ENCODE data around the gene PARD3B. TPM values are rescaled to one million over a fixed set of nuclear protein-coding genes. Genes with fewer than 3 reads are reported as not detected.

The PARD3B gene
- total RNA-seq, 1 experiment from 2014 or later, result 10.1 TPM

DNA sequence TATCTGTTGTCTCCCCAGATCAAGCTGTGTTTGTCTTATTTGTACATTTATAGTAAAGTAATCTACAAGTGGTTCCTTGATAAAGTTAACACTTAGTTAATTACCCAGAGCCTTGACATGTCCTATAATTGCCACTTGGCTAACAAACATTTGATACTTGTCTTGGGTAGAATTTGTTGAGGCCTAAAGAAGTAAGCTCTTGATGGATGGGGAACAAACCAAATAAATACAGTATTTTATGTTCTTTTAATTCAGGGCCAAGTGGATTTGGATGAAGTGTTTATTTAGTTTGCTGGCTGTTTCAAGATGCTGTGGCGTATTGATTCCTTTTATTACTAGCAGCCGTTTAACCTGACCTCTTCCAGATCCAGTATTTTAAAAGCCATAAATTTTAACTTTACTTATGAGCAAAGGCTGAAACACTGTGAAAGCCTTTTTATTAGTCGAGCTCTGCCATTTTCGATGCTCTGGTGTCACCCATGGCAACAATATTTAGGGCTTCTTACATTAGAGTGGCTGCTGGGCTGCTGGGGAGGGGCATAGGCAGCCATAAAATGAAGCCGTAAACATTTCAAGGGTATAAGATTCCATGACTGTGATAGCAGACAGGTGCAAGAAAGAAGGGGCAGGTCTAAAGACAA lies 735.4 kb downstream of the PARD3B start:
- CTCF ChIA-PET, result no interaction called here

DNA sequence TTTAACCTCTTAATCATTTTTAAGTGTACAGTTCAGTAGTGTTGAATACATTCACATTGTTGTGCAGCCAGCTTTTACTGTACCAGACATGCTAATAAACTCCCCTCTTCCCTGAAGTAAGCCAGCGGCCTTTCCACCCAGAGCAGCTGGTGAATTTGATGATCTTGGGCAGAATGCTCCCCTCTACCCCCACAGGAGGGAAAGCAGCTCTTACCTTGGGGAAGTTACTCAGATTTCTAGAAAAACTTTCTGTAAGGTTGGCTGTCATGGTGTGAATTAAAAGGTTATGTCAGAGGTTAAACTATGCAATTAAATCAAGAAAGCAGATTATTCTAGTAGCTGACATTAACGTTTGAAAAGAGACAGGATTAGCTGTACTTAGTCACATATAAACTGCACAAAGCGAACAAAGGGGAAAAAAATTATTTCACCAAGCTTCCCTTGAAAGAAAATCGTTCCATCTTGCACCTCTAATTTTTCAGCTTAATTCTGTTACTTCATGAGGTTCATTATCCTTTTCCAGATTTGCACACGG lies 738.5 kb downstream of the PARD3B start:
- Mint-ChIP-seq H3K9me3 (ENCODE audit: low read depth, unreplicated experiment) (no peaks in the 10 kb centered on the region), H3K4me1 (ENCODE audit: low read depth, unreplicated experiment) (no peaks in the 10 kb centered on the region), H3K27me3 (ENCODE audit: unreplicated experiment) (no peaks in the 10 kb centered on the region), H3K27ac (ENCODE audit: unreplicated experiment) (no peak overlapping the region), H3K36me3 (ENCODE audit: insufficient read depth, unreplicated experiment) (no peaks in the 10 kb centered on the region), H3K4me3 (ENCODE audit: low read depth, unreplicated experiment) (no peak overlapping the region)
- CTCF ChIA-PET, result no interaction called here
- no TSS peak for BruUV-seq (replicated peaks)
- TF ChIP-seq, protein P1, sequence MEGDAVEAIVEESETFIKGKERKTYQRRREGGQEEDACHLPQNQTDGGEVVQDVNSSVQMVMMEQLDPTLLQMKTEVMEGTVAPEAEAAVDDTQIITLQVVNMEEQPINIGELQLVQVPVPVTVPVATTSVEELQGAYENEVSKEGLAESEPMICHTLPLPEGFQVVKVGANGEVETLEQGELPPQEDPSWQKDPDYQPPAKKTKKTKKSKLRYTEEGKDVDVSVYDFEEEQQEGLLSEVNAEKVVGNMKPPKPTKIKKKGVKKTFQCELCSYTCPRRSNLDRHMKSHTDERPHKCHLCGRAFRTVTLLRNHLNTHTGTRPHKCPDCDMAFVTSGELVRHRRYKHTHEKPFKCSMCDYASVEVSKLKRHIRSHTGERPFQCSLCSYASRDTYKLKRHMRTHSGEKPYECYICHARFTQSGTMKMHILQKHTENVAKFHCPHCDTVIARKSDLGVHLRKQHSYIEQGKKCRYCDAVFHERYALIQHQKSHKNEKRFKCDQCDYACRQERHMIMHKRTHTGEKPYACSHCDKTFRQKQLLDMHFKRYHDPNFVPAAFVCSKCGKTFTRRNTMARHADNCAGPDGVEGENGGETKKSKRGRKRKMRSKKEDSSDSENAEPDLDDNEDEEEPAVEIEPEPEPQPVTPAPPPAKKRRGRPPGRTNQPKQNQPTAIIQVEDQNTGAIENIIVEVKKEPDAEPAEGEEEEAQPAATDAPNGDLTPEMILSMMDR (IDR thresholded peaks at IDR 0.05; ENCODE audit: unreplicated experiment), result no peak
- intact Hi-C loops (cut with micrococcal nuclease; ENCODE audit: unreplicated experiment), result no loop called here
- DNase-seq, result no peak

More for the DNA sequence above, 735.4 kb downstream of the PARD3B start:
- intact Hi-C loops (cut with micrococcal nuclease; ENCODE audit: unreplicated experiment), result no loop called here
- no peaks in the 10 kb centered on the region for H3K36me3 Mint-ChIP-seq (ENCODE audit: insufficient read depth, unreplicated experiment)
- no peak for DNase-seq
- H3K4me3 Mint-ChIP-seq (ENCODE audit: low read depth, unreplicated experiment), result no peak overlapping the region
- H3K27me3 Mint-ChIP-seq (ENCODE audit: unreplicated experiment), result no peaks in the 10 kb centered on the region
- BruUV-seq (replicated peaks), result no TSS peak
- no peaks in the 10 kb centered on the region for H3K4me1 Mint-ChIP-seq (ENCODE audit: low read depth, unreplicated experiment)
- no peak overlapping the region for H3K27ac Mint-ChIP-seq (ENCODE audit: unreplicated experiment)
- no peaks in the 10 kb centered on the region for H3K9me3 Mint-ChIP-seq (ENCODE audit: low read depth, unreplicated experiment)
- TF ChIP-seq, protein P1 (IDR thresholded peaks at IDR 0.05; ENCODE audit: unreplicated experiment), result no peak

DNA sequence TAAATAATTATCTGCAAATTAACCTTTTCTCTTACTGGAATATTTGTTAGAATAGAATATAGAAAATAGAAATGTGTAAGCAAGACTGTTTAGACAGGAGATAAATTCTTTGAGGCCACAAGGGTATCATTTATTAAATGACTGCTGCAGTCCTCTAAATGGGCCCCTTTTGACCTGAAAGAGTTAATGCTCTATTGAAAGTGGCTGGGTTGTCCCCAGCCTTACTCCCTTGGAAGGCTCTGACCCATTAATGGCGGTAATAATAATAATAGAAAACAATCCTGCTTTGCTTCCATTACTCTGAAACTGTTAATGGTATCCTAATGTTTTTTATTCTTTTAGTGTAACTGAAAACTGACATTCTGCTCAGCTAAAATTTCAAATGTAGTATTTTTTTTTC lies 739.1 kb downstream of the PARD3B start:
- TF ChIP-seq, protein P1 (IDR thresholded peaks at IDR 0.05; ENCODE audit: unreplicated experiment), result no peak
- Mint-ChIP-seq H3K27me3 (ENCODE audit: unreplicated experiment) (no peaks in the 10 kb centered on the region), H3K4me3 (ENCODE audit: low read depth, unreplicated experiment) (no peak overlapping the region), H3K36me3 (ENCODE audit: insufficient read depth, unreplicated experiment) (no peaks in the 10 kb centered on the region), H3K9me3 (ENCODE audit: low read depth, unreplicated experiment) (no peaks in the 10 kb centered on the region), H3K27ac (ENCODE audit: unreplicated experiment) (no peak overlapping the region), H3K4me1 (ENCODE audit: low read depth, unreplicated experiment) (no peaks in the 10 kb centered on the region)
- no TSS peak for BruUV-seq (replicated peaks)
- CTCF ChIA-PET, result no interaction called here
- intact Hi-C loops (cut with micrococcal nuclease; ENCODE audit: unreplicated experiment), result no loop called here
- no peak for DNase-seq

GRCh38 chr2:205287316-205287715 lies 742.0 kb downstream of the PARD3B start:
- Mint-ChIP-seq H3K27ac (ENCODE audit: unreplicated experiment) (no peak overlapping the region), H3K9me3 (ENCODE audit: low read depth, unreplicated experiment) (no peaks in the 10 kb centered on the region), H3K27me3 (ENCODE audit: unreplicated experiment) (no peaks in the 10 kb centered on the region), H3K4me1 (ENCODE audit: low read depth, unreplicated experiment) (no peaks in the 10 kb centered on the region), H3K4me3 (ENCODE audit: low read depth, unreplicated experiment) (no peak overlapping the region), H3K36me3 (ENCODE audit: insufficient read depth, unreplicated experiment) (no peaks in the 10 kb centered on the region)
- DNase-seq, result no peak
- TF ChIP-seq, protein P1 (IDR thresholded peaks at IDR 0.05; ENCODE audit: unreplicated experiment), result no peak
- CTCF ChIA-PET, result no interaction called here
- BruUV-seq (replicated peaks), result no TSS peak
- intact Hi-C loops (cut with micrococcal nuclease; ENCODE audit: unreplicated experiment), result no loop called here
